Brain microvascular endothelial cell (primary cell): ENCODE measurements around the gene UGCG.

Experiments used
- DNase-seq: peaks from one replicate; pipeline ENCODE4 v3.0.0-alpha.2; 2020
- H3K27ac ChIP-seq: fragments of 250-450 bp; sonication (Bioruptor Pico); 2 replicates; pipeline ENCODE4 v1.5.1; 2020; ENCODE audit warnings: mild to moderate bottlenecking, moderate library complexity
- H3K27me3 ChIP-seq: fragments of 250-450 bp; sonication (Bioruptor Pico); replicated peaks from 2 replicates; pipeline ENCODE4 v1.5.1; 2020; ENCODE audit warnings: mild to moderate bottlenecking
- H3K36me3 ChIP-seq: fragments of 250-450 bp; sonication (Bioruptor Pico); replicated peaks from 2 replicates; pipeline ENCODE4 v1.5.1; 2020; ENCODE audit warnings: mild to moderate bottlenecking
- H3K4me3 ChIP-seq: 2 replicates; pipeline ENCODE4 v1.5.1; 2011; ENCODE audit warnings: low read depth, mild to moderate bottlenecking, control low read depth, low read length, moderate library complexity
- CTCF ChIP-seq: IDR thresholded peaks from 2 replicates; pipeline ENCODE4 v1.5.1; 2011; ENCODE audit warnings: low read depth, mild to moderate bottlenecking, moderate library complexity, low read length, control low read depth, inconsistent platforms; ENCODE audit errors: missing control alignments
- in situ Hi-C: cut with HindIII; loops from 2 replicates; pipeline ENCODE4 v1.10.0; 2017; ENCODE audit warnings: low sequenced_read_pairs, low pct_ligation_motif_present

UGCG gene

GRCh38 chr9:111909444-111909843 is 12.8 kb downstream of the UGCG start:
- Histone ChIP-seq H3K4me3 (no peak overlapping the region), H3K27ac (no peak overlapping the region), H3K27me3 (no peaks in the 10 kb centered on the region), H3K36me3 (peaks cover 32% of the 10 kb centered on the region)
- in situ Hi-C loops: no loop called here
- no peak for TF ChIP-seq CTCF
- DNase-seq: no peak

GRCh38 chr9:111910428-111910827 is 13.8 kb downstream of the UGCG start:
- no peak for TF ChIP-seq CTCF
- no peak for DNase-seq
- in situ Hi-C loops: no loop called here
- no peak overlapping the region for H3K27ac ChIP-seq
- H3K36me3 ChIP-seq: peaks cover 42% of the 10 kb centered on the region
- no peak overlapping the region for H3K4me3 ChIP-seq
- H3K27me3 ChIP-seq: no peaks in the 10 kb centered on the region

- no peak for DNase-seq
- in situ Hi-C loops: no loop called here
- Histone ChIP-seq H3K27ac (no peak overlapping the region), H3K36me3 (peaks cover 43% of the 10 kb centered on the region), H3K4me3 (no peak overlapping the region), H3K27me3 (no peaks in the 10 kb centered on the region)
- no peak for TF ChIP-seq CTCF
These were observed 16.5 kb downstream of the UGCG start for GRCh38 chr9:111913159-111913558.

GRCh38 chr9:111914749-111915424 is 18.3 kb downstream of the UGCG start:
- Histone ChIP-seq H3K27me3 (no peaks in the 10 kb centered on the region), H3K4me3 (no peak overlapping the region), H3K36me3 (peaks cover 50% of the 10 kb centered on the region), H3K27ac (peak overlapping the region; percentile 25)
- TF ChIP-seq CTCF: no peak
- DNase-seq: no peak
- in situ Hi-C loops: no loop called here

- peak overlapping the region; percentile 25 for H3K27ac ChIP-seq
- TF ChIP-seq CTCF: no peak
- H3K36me3 ChIP-seq: peaks cover 54% of the 10 kb centered on the region
- no peaks in the 10 kb centered on the region for H3K27me3 ChIP-seq
- DNase-seq: no peak
- H3K4me3 ChIP-seq: no peak overlapping the region
- in situ Hi-C loops: no loop called here
These were observed 18.8 kb downstream of the UGCG start for GRCh38 chr9:111915425-111915758.

GRCh38 chr9:111916234-111916645 is 19.6 kb downstream of the UGCG start:
- TF ChIP-seq CTCF: no peak
- no peak for DNase-seq
- in situ Hi-C loops: no loop called here
- Histone ChIP-seq H3K27me3 (no peaks in the 10 kb centered on the region), H3K36me3 (peaks cover 62% of the 10 kb centered on the region), H3K27ac (no peak overlapping the region), H3K4me3 (no peak overlapping the region)
